SW480 (cell line): ENCODE measurements around the gene COL19A1.

Source experiments
- DNase-seq: peaks from one replicate; pipeline ENCODE4 v3.0.0-alpha.2; 2016; ENCODE audit warnings: low spot score

COL19A1 gene

DNA sequence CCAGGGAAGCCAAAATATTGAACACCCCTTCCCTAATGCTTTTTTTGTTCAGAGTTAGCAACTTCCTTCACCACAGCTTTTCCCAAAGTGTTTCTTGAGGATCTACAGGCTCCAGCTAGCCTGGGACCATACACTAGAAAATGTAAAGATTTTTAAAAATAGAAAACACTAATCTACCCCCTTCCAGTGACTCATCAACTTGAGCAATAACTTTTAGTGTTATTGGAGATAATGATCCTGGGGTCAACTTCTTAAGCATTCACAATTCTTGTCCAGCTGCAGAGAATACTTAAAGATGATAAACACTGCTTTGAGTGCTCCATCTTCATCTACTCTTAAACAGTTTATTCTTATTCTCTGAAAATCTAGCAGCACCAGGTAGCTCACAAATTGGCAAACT is 304.9 kb downstream of the COL19A1 start:
- no peak for DNase-seq

DNA sequence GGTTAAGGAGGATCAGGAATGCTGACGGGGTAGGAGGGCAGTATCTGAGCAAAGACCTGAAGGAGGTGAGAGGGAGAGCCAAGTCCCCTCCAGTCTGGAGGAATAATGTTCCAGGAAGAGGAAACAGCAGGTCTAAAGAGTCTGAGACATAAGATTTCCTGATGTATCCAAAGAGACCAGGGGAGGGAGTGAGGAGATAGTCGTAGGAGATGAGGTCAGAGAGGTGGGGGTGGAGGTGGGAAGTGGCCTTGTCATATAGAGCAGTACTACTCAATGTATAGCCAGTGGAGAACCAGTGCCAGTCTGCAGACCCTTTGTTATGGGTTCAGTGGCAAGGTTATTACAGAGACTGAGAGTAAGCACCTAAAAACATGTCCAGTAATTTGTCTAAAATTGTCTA is 305.9 kb downstream of the COL19A1 start:
- no peak for DNase-seq

DNA sequence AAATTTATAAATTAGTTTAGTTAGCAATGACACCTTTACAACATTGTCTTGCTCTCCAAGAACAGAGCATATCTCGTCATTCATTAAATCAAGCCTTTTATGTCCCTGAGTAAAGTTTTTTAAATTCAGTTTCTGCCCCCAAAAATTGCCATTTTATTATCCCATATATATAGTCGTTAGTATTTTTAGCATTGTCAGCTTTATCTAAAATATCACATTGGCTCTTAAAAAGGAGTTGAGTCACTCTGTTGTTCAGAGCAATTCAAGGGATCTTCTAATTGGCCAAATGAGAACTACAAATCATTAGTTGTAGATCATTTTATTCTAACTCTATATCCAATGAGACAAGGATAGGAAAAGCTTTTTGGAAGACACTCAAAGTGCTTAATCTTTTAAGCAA is 309.4 kb downstream of the COL19A1 start:
- no peak for DNase-seq

DNA sequence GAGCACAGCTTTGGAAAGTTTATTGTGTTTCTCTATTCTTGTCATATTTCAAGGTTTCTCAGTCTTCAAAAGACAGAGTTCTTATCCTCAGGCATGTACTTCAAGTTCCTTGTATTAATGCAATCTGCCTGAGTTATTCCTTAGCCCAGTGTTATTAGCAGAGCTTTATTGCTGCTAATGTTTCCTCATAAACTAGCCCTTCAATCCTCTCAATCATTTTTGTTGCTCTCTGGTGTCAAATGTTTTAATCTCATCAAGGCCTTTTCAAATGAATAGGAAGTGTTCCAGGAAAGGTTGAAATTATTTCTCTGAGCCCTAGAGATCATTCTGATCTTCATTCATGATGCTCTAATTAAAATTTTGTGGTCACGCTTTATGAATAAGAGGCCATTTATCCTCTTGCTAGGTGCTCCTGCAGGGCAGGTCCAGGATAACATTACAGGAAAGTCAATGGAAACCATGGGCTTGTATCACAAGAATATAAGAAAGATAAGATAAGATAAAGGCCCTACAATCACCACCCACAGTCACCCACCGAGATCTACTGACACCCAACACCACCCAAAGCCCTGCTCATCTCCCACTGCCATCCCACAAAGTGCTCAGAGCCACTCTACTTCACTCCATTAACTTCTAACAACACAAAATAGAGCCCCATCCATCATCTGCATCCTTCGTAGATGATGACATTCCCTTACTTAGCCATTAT is 310.6 kb downstream of the COL19A1 start:
- DNase-seq: no peak

DNA sequence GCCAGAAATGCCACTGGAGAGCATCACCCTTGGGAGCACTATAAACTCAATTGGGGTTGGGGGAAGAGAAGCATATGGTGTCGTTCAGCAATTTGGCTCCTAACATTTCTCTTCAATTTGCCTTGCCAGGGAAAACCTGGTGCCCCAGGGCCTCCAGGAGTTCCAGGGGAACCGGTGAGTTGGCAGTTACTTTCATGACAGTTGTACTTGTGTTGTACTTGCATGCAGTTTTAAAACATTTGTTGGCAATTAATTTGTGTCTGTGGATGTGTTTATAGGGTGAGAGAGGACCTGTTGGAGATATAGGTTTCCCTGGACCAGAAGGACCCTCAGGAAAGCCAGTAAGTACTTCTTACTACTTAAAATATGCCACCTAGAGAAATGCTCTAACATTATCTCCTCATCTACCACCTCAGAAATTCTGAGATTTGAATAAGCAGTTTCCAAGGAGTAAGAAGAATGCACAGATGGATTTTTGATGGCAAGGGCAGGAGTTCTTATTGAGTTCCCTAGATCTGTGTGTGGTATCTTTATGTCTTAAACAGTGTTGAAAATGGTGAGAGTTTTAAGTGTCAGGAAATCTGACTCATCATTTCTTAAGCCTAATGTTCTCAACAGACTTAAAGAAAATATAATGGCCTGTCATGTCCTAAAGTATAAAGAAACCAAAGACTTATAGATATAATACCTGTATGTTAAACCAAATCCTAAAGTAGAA is 314.0 kb downstream of the COL19A1 start:
- no peak for DNase-seq

DNA sequence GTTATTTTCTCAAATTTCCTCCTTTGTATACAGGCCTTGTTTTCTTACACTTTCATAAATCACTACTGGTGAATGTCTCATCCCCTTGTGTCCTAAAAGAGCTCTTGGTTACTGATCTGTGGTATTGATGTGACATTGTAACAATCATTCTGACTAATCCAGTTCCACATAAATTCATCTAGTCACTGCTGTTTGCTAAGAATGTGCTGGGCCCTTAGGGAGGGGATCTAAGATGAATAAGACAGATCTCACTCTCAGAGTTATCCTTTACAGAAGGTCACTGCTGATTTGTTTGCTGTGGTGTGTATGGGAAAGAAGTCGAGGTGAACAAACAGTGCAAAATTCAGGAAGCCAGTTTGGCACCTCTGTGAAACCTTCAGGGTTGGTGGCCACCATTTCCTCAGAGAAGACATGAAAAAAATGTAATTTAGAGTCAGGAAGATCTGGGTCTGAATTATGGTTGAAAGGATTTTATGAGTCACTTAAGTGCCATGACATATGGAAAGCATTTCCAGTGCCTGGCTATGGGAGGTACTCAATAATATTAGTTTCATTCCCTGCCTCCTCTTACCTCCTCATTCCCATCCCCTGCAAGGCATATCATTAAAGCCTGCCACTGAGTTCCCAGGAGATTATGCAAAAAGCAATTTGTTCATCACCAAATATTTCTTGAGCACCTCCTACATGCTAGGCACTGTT is 314.7 kb downstream of the COL19A1 start:
- no peak for DNase-seq

DNA sequence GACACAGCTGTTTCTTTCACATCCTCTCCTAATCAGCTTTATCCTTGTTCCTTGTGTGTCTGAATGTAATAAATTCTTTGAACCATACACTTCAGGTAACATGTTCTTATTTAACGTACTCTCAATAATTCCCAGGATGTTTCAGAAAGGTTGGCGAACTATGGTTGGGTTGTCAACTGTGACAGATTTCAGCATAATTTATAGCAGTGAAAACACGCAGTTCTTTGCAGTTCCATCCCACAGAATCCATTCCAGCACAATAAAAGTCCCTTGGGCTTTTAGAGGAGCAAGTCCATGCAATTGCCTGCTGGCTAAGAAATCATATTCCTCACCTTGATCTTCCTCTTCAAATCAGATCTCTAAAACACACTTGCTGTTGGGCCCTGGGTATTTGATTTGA is 317.2 kb downstream of the COL19A1 start:
- DNase-seq: no peak

DNA sequence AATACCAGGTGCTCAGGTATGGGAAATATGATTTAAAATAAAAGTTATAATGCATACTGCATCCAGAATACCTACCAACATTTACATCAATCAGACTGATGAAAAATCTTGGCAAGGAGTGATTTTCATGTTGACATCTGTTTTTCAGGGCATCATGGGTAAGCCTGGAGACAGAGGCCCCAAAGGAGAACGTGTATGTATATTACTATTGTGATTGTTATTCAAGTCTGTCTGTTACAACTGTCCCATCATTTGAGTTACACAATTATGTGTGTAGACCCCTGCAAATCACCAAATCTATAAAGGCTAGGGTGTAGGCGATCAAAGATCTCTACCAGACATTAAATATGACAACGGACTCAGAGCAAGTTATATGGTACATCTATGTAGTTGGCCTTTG is 318.4 kb downstream of the COL19A1 start:
- no peak for DNase-seq

DNA sequence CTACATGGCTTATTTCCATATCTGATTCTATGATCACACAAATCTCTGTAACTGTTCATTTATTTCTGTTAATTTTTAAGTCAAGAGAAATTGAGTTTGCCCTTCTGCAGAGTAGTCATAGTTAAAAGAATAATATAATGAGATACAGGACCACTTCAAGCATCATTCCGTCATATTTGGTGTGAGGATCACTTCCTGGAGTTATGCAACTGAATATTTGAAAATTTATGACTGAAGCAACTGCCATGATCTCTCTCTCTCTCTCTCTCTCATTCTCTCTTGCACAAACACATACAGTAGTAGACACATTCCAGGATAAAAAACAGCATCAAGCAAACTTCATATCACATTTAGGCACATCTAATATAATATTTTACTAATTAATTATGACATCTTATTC is 320.1 kb downstream of the COL19A1 start:
- DNase-seq: no peak

DNA sequence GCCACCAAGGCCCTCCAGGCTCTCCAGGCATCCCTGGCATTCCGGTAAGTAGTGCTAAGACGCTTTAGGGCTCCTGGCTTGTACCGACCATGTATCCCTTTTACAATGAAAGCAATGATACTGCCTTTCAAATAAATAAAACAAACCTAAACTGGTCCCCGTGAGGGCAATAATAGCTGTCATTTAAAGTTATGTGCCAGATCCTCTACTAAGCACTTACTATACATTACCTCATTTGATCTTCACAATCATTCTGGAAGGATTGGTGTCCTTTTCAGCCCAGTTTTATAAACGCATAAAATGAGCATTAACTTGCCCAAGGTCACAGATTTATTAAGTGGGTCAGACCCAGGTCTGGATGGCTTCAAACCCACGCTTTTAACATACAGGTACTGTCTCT is 321.8 kb downstream of the COL19A1 start:
- no peak for DNase-seq

DNA sequence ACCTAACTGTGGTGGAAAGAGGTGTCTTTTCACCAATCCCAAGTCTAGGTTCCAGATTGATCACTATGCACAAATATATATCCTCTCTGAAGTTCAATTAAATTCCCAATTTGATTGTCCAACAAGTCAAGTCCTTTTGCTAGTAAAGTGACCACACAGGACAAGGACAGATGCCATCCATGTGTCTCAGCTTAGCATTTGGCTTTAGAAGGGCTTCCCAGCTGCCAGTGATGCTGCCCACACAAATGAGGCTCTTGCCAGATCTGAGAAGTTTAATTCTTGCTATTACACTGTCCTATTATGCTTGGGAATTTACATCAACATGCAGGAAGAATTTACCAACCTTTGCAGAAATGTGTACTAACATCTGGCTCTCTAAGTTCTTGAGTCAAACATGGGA is 328.1 kb downstream of the COL19A1 start:
- DNase-seq: no peak

DNA sequence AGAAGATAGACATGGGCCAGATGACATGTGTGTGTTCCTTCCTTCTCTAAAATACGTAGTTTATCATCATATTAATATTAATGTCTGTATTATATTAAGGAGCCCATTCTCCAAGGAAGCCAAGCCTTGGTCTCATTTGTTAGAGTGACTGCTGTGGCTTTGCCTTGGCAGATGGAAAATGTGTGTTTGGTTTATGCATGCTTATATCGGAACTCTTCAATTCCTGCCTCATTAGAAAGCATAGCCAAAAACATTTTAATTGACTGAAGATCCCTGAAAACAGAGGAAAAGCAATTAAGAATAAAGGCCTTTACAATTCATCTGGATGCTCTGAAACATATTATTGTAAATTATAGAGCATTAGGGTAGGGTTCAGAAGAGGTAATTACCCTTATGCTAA is 330.2 kb downstream of the COL19A1 start:
- DNase-seq: no peak

DNA sequence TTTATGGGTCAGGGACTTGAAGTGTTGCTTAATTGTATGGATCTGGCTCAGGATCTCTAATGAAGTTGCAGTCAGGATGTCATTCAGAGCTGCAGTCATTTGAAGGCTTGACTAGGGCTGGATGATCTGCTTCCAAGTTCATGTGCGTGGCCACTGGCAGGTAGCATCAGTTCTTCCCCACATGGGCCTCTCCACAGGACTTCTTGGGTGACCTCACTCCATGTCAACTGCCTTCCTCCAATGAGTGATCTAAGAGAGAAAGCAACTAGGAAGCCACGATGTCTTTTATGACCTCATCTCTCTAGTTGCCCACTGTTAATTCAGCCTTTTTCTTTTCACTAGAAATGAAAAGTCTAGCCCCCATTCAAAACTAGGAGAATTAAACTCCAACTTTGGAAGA is 332.4 kb downstream of the COL19A1 start:
- DNase-seq: no peak

DNA sequence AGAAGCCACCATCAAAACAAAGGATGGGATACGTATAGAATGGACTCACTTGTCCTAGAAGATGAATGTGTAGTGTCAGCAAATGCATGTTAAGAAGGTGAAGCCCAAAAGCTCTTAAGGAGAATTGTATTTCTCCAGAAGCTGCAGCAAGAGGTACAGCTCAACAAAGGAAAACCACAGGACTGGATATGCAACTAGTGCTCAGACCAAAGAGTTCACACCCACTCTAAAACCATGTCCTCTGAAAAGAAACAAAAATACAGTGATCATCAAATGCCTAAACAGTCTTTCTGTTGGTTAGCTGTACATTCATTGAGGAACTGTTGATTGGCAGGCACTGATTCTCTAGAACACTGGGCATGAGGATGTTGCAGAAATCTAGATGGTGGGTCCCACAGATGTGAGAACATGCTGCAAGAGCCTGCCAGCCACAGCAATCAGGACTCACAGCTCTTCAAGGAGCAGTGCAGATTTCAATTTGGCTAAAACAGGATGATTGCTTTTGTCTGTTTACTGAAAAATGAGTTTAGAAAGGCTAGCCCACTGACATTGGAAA is 342.0 kb downstream of the COL19A1 start:
- DNase-seq: no peak

DNA sequence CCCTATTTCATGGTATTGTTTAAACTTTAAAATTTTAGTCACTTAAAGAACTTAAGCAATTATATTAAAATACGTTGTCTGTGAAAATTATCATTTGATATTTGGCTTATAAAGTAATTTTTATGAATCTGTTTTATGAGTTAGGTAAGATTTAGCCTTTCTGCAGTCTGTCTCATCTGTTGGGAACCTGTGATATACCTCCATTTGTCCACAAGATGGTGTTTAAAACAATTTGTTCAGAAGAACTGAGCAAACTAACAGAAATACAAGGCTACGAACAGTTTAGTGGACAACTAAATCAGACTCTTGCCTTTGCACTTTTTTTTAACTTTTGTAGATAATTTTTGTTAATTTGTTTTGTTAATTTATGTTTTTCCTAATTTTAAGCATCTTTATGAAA is 344.1 kb downstream of the COL19A1 start:
- DNase-seq: peak; percentile 4

DNA sequence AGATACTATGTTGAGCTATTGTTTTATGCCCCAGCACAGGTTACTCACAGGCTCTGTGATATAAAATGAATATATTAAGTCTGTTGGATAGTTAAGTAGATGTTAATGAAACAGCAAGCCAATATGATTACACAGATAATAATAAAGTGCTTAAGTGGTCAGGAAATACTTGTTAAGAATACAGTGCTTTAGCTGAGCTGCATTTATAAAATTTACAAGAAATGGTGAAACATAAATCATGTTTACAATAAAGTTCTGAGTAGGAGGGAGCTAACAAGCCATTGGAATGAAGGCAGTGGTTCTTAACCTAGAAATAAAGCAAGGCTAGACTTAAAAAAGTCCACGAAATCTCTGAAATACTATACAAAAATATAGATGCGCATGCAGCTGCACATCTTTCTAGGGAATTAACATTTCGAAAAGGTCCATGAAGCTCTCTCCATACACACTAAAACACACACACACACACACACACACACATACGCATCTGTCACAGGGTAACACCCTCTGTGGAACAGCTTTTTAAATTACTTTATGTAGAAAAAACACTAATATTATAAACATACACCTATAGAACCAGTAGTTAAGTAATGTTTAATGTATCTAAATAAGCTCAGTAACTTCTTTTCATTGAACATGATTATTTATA is 349.2 kb downstream of the COL19A1 start:
- DNase-seq: no peak

DNA sequence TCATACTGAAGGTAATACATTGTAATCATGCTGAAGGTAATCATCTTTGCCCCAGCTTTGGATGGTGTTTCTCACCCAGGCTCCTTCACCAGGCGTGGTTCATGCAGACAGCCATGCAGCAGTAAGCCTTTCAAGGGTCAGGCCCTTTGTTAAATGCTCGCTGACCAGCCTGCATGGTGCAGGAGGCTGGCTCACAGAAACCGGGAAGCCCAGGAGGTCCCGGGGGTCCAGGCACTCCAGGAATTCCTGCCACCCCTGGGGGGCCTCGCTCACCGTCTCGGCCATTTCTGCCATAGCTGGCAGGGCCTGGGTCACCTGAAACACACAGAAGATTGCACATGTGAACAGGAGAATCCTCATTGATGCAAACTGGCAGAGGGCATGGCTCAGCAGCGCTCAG is 350.4 kb downstream of the COL19A1 start:
- no peak for DNase-seq

DNA sequence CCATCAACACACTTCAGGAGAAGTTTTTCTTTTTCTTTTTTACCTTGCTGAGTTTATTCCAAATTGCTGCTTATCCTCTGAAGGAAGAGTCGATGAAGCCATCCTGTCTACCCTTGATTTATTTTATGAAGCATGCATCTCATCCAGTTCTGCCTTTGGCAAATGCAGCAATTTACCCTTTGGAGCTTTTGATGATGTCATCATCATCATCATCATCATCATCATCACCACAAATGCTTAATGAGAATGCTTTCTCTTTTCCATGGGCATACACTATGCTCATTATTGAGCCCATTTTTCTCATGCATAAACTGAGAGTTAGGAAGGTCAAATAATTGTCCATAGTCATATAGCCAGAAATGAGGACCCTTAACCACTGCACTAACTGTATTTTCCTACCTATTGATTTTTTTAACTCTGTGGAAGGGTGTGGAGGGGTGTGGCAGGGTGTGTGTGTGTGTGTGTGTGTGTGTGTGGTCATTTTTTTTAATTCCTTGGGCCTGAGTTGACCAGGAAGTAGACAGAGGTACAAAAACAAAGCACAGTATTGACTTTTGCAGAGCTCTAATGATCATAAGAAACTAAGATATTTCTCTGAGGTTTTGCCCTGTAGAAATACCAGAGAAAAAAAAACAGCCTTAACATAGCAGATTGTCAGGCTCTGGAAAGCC is 353.7 kb downstream of the COL19A1 start:
- peak; percentile 23 for DNase-seq

DNA sequence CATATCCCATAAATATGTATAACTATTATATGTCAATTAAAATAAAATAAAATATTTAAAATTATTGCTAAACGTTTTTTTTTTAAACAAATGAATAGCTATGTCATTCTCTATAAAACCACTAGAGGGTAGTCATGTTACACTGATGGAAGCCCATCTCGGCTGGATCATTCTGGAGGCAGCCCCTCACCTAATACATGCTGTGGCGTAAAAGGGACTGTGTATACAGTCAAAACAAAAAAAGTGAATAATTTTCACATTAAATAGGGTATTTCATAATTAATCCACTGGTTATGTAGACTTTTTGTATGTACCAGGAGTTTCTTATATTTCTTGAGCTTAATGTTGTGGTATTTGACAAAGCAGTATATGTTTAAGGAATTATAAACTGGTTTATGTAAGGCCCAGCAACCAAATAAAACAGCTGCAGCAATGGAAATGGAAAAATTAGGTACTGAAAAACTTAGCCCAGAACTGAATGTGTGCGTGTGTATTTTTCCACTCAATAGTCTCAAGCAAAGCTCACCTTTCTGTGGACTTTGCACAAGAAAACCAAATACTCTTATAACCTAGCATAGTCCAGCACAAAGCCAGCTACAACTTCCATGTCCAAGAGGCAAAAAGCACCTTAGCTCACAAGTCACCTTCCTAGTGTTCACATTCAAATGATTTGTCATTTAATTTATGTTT is 354.8 kb downstream of the COL19A1 start:
- DNase-seq: peak; percentile 33

DNA sequence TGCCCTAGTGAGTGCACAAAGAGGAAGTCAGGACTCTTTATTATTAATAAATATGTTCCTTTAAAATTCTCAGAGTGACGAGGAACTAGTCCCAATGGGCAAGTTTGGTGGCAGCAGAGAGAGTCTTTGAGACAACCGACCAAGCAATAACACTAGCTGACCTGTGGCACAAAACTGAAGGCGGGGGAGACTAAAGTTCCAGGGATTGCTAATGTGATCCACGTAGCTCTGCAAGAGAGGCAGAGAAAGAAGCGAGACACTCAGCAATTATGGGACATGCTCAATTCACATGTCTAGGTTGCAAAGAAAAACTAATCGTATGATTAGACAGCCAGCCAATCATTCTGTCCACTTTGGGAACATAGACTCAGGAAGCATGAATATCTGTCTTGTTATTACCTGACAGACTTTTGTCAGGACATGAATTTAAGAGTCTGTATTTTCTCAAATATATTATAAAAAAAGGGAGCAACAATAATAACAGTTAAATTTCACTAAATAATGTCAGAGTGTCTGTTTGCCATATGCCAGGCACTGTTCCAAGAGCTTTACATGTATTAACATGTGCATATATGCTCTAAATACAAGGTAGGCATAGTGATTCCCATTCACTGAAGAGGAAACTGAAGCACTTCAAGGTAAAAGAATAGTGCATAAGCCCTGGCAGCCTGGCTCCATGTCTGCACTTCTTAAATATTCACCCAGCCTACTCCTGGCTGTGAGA is 355.5 kb downstream of the COL19A1 start:
- DNase-seq: no peak

DNA sequence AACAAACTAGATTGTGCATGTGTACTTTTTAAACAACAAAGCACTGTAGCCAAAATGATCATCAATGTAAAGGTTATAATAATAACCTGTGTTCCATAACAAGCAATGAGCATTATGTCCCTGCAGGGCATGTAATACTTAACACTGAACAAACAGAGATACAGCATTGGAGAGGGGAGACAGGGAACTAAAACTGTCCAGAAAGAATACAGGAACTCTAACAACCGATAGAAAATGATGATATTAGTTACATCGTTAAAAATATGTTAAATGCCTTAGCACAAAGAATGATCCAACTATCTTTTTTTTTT is 356.0 kb downstream of the COL19A1 start:
- no peak for DNase-seq
